Measurements from ENCODE around the gene SORBS1. TPM values are rescaled to one million over a fixed set of nuclear protein-coding genes. Genes with fewer than 3 reads are reported as not detected.
A peak's percentile ranks its signal among the peaks of the same experiment; 100 is the strongest.

SORBS1 gene
- total RNA-seq, 2 donors from 2014 or later, result 17.6 to 150 TPM

DNA sequence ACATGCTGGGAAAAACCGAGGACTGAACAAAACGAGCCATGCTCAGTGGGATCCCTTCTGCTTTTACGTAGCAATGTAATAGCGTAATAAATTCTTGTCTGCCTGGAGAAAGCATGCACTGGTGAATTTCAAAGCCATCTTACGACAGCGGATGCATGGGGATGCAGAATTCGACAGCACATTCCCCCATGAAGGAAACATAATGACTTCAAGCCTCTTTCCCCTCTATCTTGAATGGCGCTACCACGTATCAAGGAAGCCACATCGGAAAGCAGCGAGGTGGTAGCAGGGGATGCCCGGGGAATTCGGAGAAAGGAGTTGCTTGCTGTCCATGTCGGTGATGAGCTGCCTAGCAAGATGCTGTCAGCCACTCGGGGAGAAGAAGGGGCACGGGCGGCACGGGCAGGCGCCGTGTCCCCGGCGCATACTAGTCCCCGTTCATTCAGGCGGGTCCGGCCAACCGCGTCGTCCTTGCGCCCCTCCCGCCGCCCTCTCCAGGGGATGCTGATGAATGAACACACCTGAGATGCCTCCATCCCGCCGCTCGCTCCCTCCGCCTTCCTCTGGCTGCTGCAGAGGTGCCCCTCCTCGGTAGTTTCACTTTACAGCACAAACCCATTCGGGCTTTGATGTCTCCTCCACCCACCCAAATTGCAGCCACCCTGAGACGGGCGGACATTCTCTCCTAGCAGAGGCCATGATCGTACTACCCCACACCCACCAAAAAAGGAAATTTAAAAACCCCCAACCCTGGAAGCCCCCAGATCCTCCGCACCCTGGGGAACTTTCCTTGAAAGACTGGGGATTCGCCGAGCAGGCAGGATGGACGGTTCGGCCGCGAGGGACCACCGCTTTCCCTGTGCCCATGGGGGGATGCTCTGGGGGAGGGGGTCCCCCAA, 644 bp downstream of the SORBS1 start:
- Histone ChIP-seq H3K27me3 (no peaks in the 10 kb centered on the region), H3K36me3 (no peaks in the 10 kb centered on the region), H3K9me3 (no peaks in the 10 kb centered on the region), H3K27ac (peak overlapping the region; percentile 76), H3K4me1 (peaks cover 10% of the 10 kb centered on the region), H3K4me3 (peak overlapping the region; percentile 89), H3K9ac (ENCODE audit: low read depth in 2 of 2, low read length in 2 of 2) (peak overlapping the region; percentile 92 to 94)
- TF ChIP-seq, protein P1, sequence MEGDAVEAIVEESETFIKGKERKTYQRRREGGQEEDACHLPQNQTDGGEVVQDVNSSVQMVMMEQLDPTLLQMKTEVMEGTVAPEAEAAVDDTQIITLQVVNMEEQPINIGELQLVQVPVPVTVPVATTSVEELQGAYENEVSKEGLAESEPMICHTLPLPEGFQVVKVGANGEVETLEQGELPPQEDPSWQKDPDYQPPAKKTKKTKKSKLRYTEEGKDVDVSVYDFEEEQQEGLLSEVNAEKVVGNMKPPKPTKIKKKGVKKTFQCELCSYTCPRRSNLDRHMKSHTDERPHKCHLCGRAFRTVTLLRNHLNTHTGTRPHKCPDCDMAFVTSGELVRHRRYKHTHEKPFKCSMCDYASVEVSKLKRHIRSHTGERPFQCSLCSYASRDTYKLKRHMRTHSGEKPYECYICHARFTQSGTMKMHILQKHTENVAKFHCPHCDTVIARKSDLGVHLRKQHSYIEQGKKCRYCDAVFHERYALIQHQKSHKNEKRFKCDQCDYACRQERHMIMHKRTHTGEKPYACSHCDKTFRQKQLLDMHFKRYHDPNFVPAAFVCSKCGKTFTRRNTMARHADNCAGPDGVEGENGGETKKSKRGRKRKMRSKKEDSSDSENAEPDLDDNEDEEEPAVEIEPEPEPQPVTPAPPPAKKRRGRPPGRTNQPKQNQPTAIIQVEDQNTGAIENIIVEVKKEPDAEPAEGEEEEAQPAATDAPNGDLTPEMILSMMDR (IDR thresholded peaks at IDR 0.05), result no peak
- peak; percentile 71 for DNase-seq
- intact Hi-C loops (cut with DNase I), result no loop called here

DNA sequence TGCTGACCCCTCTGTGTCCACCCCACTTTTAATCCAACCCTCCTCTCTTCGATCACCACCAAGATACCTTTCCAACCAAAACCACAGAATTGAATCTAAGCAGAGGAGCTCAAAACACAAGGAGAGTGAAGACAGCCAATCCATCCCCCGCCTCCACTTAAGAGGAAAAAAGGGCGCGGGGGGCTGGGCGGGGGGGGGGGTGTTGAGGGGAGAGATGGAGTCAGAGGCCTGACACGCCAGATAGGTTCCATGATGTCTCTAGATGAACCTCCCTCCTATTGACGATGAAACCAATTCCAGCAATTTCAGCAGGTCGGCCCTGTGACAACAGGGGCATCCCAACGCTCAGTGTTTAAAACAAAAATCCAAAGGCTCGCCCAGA, 1.3 kb downstream of the SORBS1 start:
- Histone ChIP-seq H3K4me3 (peak overlapping the region; percentile 89), H3K27me3 (no peaks in the 10 kb centered on the region), H3K27ac (peak overlapping the region; percentile 76), H3K4me1 (peaks cover 10% of the 10 kb centered on the region), H3K9me3 (no peaks in the 10 kb centered on the region), H3K9ac (ENCODE audit: low read depth in 2 of 2, low read length in 2 of 2) (peak overlapping the region; percentile 92 to 94), H3K36me3 (no peaks in the 10 kb centered on the region)
- DNase-seq, result no peak
- intact Hi-C loops (cut with DNase I), result no loop called here
- TF ChIP-seq, protein P1 (IDR thresholded peaks at IDR 0.05), result no peak

DNA sequence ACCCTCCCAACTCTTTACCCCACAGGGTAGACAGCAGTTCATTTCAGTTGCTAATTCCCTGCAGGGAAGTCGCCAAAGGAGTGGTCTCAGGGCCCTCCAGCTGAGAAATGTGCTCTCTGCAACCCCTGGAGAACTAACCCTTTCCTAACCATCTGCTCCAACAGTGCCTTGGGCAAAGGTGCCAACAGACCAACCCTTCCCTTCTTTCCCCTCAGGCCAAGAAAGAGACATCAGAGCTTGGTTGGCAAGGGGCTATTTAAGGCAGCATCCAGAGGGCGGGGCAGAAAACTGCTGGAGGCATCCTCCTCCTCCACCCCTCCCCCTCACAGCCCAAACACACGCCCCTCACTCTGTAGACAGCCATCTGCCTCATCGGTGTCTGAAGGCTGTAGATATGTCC, 1.7 kb downstream of the SORBS1 start:
- Histone ChIP-seq H3K9me3 (no peaks in the 10 kb centered on the region), H3K4me1 (peaks cover 10% of the 10 kb centered on the region), H3K36me3 (no peaks in the 10 kb centered on the region), H3K27me3 (no peaks in the 10 kb centered on the region), H3K4me3 (peak overlapping the region; percentile 89), H3K27ac (peak overlapping the region; percentile 76), H3K9ac (ENCODE audit: low read depth in 2 of 2, low read length in 2 of 2) (peak overlapping the region; percentile 3 to 70)
- no peak for DNase-seq
- intact Hi-C loops (cut with DNase I), result no loop called here
- TF ChIP-seq, protein P1 (IDR thresholded peaks at IDR 0.05), result no peak

DNA sequence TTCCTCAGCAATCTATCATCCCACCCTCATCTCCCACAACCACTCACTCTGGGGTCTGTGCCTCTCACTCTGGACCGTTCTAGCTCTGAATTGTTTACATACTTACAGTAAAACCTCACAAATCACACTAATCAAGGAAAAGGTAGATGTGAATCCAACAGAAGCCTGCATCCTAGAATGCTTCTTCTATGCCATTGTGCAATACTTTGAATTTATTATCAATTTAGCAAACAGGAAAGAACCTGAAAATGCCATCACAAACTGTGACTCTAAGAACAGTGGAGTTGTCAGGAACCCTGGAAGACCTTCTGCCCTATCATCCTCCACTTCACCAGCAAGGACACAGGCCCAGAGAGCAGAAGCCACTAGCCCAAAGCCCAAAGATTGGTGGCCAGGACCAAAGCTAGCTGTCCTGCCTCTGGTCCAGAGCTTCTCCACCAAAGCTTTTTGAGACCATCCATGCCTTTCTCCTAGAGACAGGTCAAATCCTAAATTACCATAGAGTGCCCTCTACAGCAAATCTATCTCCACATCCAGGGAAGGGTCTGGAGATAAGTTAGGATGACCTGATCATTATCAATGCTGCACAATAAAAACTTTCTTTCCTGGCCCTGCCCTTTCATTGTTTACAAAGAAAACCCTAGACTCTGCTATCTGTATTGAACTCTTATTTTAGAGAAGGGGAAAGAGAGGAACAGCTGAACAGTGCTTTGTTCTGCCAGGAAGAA, 2.4 kb downstream of the SORBS1 start:
- intact Hi-C loops (cut with DNase I), result no loop called here
- peak overlapping the region; percentile 89 for H3K4me3 ChIP-seq
- DNase-seq, result no peak
- H3K9ac ChIP-seq (ENCODE audit: low read depth in 2 of 2, low read length in 2 of 2), result peak overlapping the region; percentile 39 to 70
- no peaks in the 10 kb centered on the region for H3K36me3 ChIP-seq
- H3K9me3 ChIP-seq, result no peaks in the 10 kb centered on the region
- H3K27ac ChIP-seq, result no peak overlapping the region
- no peaks in the 10 kb centered on the region for H3K27me3 ChIP-seq
- TF ChIP-seq, protein P1 (IDR thresholded peaks at IDR 0.05), result no peak
- peaks cover 10% of the 10 kb centered on the region for H3K4me1 ChIP-seq

DNA sequence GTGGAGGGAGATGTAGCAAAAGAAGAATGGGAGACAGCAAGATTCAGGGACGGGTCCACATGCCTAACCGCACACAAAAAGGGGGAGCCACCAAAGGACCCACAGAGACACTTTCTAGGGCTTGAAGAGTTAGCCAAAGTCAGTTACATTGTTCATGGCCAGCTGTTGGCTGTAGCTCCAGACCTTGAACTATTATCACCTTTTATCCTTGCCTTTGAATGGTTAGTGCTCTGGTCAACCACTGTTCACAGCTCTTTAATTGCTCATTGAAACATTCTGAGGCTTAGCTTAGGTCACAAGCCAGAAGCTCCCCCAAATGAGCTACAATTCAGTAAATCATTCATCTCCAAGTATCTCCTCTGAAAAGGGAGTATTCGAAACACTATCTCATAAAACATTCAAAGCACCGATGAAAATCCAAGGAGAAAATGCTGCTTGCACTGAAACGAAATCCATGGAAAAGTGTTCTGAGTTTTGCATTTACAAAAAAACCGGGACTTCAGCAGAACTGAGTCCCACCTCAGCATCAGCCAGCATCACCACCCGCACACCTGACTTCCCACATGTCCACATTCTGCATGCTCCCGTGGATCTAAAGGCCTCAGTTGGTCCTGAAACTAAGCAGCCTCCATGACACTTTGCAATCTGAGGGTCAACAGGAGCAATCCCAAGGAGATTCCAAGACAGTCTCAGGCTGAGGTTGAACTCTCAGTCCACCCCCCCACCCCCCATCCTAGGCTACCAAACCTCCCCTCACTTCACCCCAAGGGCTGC, 4.0 kb downstream of the SORBS1 start:
- no peak overlapping the region for H3K4me3 ChIP-seq
- intact Hi-C loops (cut with DNase I), result no loop called here
- no peak overlapping the region for H3K27ac ChIP-seq
- no peaks in the 10 kb centered on the region for H3K9me3 ChIP-seq
- no peaks in the 10 kb centered on the region for H3K27me3 ChIP-seq
- H3K36me3 ChIP-seq, result no peaks in the 10 kb centered on the region
- peaks cover 5% of the 10 kb centered on the region for H3K4me1 ChIP-seq
- H3K9ac ChIP-seq (ENCODE audit: low read depth in 2 of 2, low read length in 2 of 2), result peak overlapping the region in 1 of 2 donors; percentile 9
- TF ChIP-seq, protein P1 (IDR thresholded peaks at IDR 0.05), result no peak
- no peak for DNase-seq

Measured in colonic mucosa (tissue), 4 donors.